ENCODE measurements around the gene NTHL1. TPM values are rescaled to one million over a fixed set of nuclear protein-coding genes. Genes with fewer than 3 reads are reported as not detected.

NTHL1 gene
- total and polyA plus RNA-seq, 2 of the 4 experiments (the other 2 are of a cell fraction), result 22.8 to 28.0 TPM

- Histone ChIP-seq H3K18ac (ENCODE audit: low read depth, low read length) (no peak overlapping the region), H3K9me1 (ENCODE audit: insufficient read depth, low read length) (0 out of 2 replicates have a peak, but pooled peaks cover 5% of the 10 kb centered on the region), H3K9ac (ENCODE audit: low read depth, low read length) (no peak overlapping the region), H3K56ac (ENCODE audit: extremely low read depth, insufficient read depth, low read length) (no peak overlapping the region), H3K36me3 (ENCODE audit: control insufficient read depth, insufficient read depth, low read length) (peaks cover 60% of the 10 kb centered on the region), H4K20me1 (ENCODE audit: insufficient read depth, low read length) (no peaks in the 10 kb centered on the region; the same call in 1 of the 2 replicates), H3K4me1 (ENCODE audit: control insufficient read depth, insufficient read depth, low read length) (no peaks in the 10 kb centered on the region), H3K4me3 (ENCODE audit: insufficient read depth, low read depth, low read length) (no peak overlapping the region), H2BK15ac (ENCODE audit: low read depth, low read length) (no peak overlapping the region), H4K91ac (ENCODE audit: insufficient read depth, low read depth, low read length) (no peak overlapping the region), H2BK120ac (ENCODE audit: low read depth, low read length) (no peak overlapping the region), H3K4ac (ENCODE audit: low read depth, low read length) (no peak overlapping the region), H4K8ac (ENCODE audit: low read depth in 2 of 2, low read length in 2 of 2) (no peak overlapping the region), H2AK9ac (replicated peaks; ENCODE audit: low read depth, low read length, poor library complexity) (no peak overlapping the region), H2BK5ac (ENCODE audit: low read depth, low read length, poor library complexity, severe bottlenecking) (no peak overlapping the region), H3K79me1 (ENCODE audit: low read depth in 1 of 2, low read length in 2 of 2) (peaks cover 0 to 9% of the 10 kb centered on the region in 2 experiments; a peak in 1 of 4 replicates), H2BK20ac (ENCODE audit: low read depth, low read length) (no peak overlapping the region), H2AK5ac (ENCODE audit: low read depth, low read length) (no peak overlapping the region), H4K5ac (ENCODE audit: low read depth, low read length) (no peak overlapping the region), H2AFZ (replicated peaks; ENCODE audit: low read length, poor library complexity) (no peak overlapping the region), H3K23ac (ENCODE audit: low read depth, low read length) (no peak overlapping the region), H3K4me2 (ENCODE audit: low read depth, low read length) (no peak overlapping the region), H3K27ac (ENCODE audit: insufficient read depth, low read length) (no peak overlapping the region), H3K27me3 (ENCODE audit: control insufficient read depth, insufficient read depth, low read length) (no peaks in the 10 kb centered on the region), H3K14ac (replicated peaks; ENCODE audit: low read depth, low read length) (no peak overlapping the region), H3K9me3 (ENCODE audit: control insufficient read depth, insufficient read depth, low read length) (no peaks in the 10 kb centered on the region)
- no peak for DNase-seq
- dilution Hi-C loops (cut with HindIII; ENCODE audit: low sequenced_read_pairs, unreplicated experiment) (no loop called here), intact Hi-C loops (cut with micrococcal nuclease) (no loop called here), in situ Hi-C loops (cut with MboI; ENCODE audit: low sequenced_read_pairs) (no loop called here)
- TF ChIP-seq RCOR1 (IDR thresholded peaks at IDR 0.05; ENCODE audit: insufficient replicate concordance, low read length), result no peak
- TF ChIP-seq SMC3 (IDR thresholded peaks at IDR 0.05; ENCODE audit: low read depth, low read length), result no peak
- no peak for TF ChIP-seq CEBPB (IDR thresholded peaks at IDR 0.05; ENCODE audit: low read depth, low read length)
- no peak for TF ChIP-seq CHD1 (IDR thresholded peaks at IDR 0.05; ENCODE audit: low read depth, low read length)
- TF ChIP-seq MAFK (IDR thresholded peaks at IDR 0.05; ENCODE audit: low read depth, low read length), result no peak
- TF ChIP-seq, protein P1, sequence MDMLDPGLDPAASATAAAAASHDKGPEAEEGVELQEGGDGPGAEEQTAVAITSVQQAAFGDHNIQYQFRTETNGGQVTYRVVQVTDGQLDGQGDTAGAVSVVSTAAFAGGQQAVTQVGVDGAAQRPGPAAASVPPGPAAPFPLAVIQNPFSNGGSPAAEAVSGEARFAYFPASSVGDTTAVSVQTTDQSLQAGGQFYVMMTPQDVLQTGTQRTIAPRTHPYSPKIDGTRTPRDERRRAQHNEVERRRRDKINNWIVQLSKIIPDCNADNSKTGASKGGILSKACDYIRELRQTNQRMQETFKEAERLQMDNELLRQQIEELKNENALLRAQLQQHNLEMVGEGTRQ (IDR thresholded peaks at IDR 0.05; ENCODE audit: low read depth, low read length), result no peak
- TF ChIP-seq RFX5 (IDR thresholded peaks at IDR 0.05; ENCODE audit: low read depth, low read length), result no peak
- TF ChIP-seq MXI1 (IDR thresholded peaks at IDR 0.05; ENCODE audit: borderline replicate concordance, low read depth, low read length), result no peak
- no peak for TF ChIP-seq FOS (IDR thresholded peaks at IDR 0.05; ENCODE audit: low read depth, low read length)
- TF ChIP-seq BHLHE40 (IDR thresholded peaks at IDR 0.05; ENCODE audit: low read depth, low read length), result no peak
- TF ChIP-seq NFE2L2 (IDR thresholded peaks at IDR 0.05; ENCODE audit: low read depth, low read length), result no peak
- TF ChIP-seq, protein P2, sequence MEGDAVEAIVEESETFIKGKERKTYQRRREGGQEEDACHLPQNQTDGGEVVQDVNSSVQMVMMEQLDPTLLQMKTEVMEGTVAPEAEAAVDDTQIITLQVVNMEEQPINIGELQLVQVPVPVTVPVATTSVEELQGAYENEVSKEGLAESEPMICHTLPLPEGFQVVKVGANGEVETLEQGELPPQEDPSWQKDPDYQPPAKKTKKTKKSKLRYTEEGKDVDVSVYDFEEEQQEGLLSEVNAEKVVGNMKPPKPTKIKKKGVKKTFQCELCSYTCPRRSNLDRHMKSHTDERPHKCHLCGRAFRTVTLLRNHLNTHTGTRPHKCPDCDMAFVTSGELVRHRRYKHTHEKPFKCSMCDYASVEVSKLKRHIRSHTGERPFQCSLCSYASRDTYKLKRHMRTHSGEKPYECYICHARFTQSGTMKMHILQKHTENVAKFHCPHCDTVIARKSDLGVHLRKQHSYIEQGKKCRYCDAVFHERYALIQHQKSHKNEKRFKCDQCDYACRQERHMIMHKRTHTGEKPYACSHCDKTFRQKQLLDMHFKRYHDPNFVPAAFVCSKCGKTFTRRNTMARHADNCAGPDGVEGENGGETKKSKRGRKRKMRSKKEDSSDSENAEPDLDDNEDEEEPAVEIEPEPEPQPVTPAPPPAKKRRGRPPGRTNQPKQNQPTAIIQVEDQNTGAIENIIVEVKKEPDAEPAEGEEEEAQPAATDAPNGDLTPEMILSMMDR (conservative IDR thresholded peaks at IDR 0.05; ENCODE audit: low read depth, low read length), result no peak
- no peak for TF ChIP-seq ELK1 (IDR thresholded peaks at IDR 0.05; ENCODE audit: borderline replicate concordance, low read depth, low read length)
- TF ChIP-seq POLR2A (IDR thresholded peaks at IDR 0.05; ENCODE audit: low read depth, low read length), result no peak
- no peak for TF ChIP-seq RAD21 (IDR thresholded peaks at IDR 0.05; ENCODE audit: low read length)
- TF ChIP-seq MAZ (IDR thresholded peaks at IDR 0.05; ENCODE audit: borderline replicate concordance, low read depth, low read length), result no peak
- ChIA-PET POLR2A (ENCODE audit: unreplicated experiment) (no interaction called here), CTCF (no interaction called here)
- WGBS, 2 experiments (ENCODE audit: extremely low coverage in 2 of 2, insufficient read length in 1 of 2), result 95% methylated on average over 25 of the region's 25 CpGs; no CpG with 5 or more reads in 1 of the 2 experiments
- no peak for ATAC-seq (ENCODE audit: low read depth)
- no TSS peak for BruUV-seq (replicated peaks)
These were observed 16.2 kb upstream of the NTHL1 start for GRCh38 chr16:2063861-2064260.
